SK-N-SH (cell line): ENCODE measurements around the gene MREG. TPM values are rescaled to one million over a fixed set of nuclear protein-coding genes. Genes with fewer than 3 reads are reported as not detected.

ENCODE experiments used
- CTCF ChIA-PET: fragments of 300-600, 350-600 bp; formaldehyde crosslinking; extraction: SDS; loops from one replicate; lab custom pipeline; 2021; lab: Yijun Ruan, JAX
- POLR2A ChIA-PET: fragments of 350-600 bp; sonication (Branson Sonifier 250); formaldehyde crosslinking; extraction: SDS; loops from one replicate; lab custom pipeline; 2020; ENCODE audit warnings: antibody characterized with exemption, inconsistent platforms; lab: Yijun Ruan, JAX
- DNase-seq: peaks from one replicate; pipeline ENCODE4 v3.0.0; 2012
- H2AFZ ChIP-seq: fragments of 200-600 bp; sonication (generic); 2 replicates; pipeline ENCODE4 v1.8.1; 2016; ENCODE audit warnings: antibody characterized with exemption, mild to moderate bottlenecking, low read depth
- H3F3A ChIP-seq: fragments of 200-600 bp; sonication (generic); replicated peaks from 2 replicates; pipeline ENCODE3; 2016; ENCODE audit warnings: antibody characterized with exemption, mild to moderate bottlenecking; ENCODE audit not compliant: insufficient read depth
- H3K27ac ChIP-seq, 2 experiments: fragments of 200-500 bp in 1 of 2; fragments of 200-600 bp in 1 of 2; sonication (Bioruptor generic) in 1 of 2; sonication (generic), shearing (Covaris generic) in 1 of 2; 2 replicates each; pipeline versions ENCODE4 v1.5.1 to v1.6.1; 2014 to 2016; ENCODE audit warnings: low read depth in 2 of 2, inconsistent platforms in 1 of 2, low read length in 1 of 2, mild to moderate bottlenecking in 1 of 2, mixed read lengths in 1 of 2
- H3K27me3 ChIP-seq: fragments of 200-600 bp; sonication (generic), shearing (Covaris generic); 2 replicates; pipeline ENCODE4 v1.6.1; 2016; ENCODE audit warnings: mixed run types; ENCODE audit not compliant: insufficient read depth
- H3K36me3 ChIP-seq, 2 experiments: fragments of 200-500 bp in 1 of 2; fragments of 200-600 bp in 1 of 2; sonication (Bioruptor generic) in 1 of 2; sonication (generic) in 1 of 2; replicated peaks in 1 of 2; 2 replicates each; pipeline versions ENCODE3 to v1.5.1; 2014 to 2016; ENCODE audit warnings: low read length in 1 of 2, mild to moderate bottlenecking in 1 of 2; ENCODE audit not compliant: insufficient read depth in 2 of 2, control insufficient read depth in 1 of 2
- H3K4me1 ChIP-seq, 2 experiments: fragments of 200-500 bp in 1 of 2; fragments of 200-600 bp in 1 of 2; sonication (Bioruptor generic) in 1 of 2; sonication (generic), shearing (Covaris generic) in 1 of 2; 2 replicates each; pipeline versions ENCODE4 v1.5.1 to v1.6.1; 2014 to 2016; ENCODE audit warnings: low read depth in 1 of 2, low read length in 1 of 2, mixed run types in 1 of 2; ENCODE audit not compliant: insufficient read depth in 2 of 2, control insufficient read depth in 1 of 2
- H3K4me2 ChIP-seq: fragments of 200-600 bp; sonication (generic), shearing (Covaris generic); 2 replicates; pipeline ENCODE4 v1.6.1; 2017; ENCODE audit warnings: mixed run types
- H3K4me3 ChIP-seq, 2 experiments: fragments of 200-500 bp in 1 of 2; fragments of 200-600 bp in 1 of 2; sonication (Bioruptor generic) in 1 of 2; sonication (generic), shearing (Covaris generic) in 1 of 2; 2 replicates each; pipeline versions ENCODE4 v1.5.1 to v1.8.1; 2014 to 2016; ENCODE audit warnings: low read depth in 2 of 2, inconsistent platforms in 1 of 2, low read length in 1 of 2, mild to moderate bottlenecking in 1 of 2, mixed read lengths in 1 of 2, moderate library complexity in 1 of 2
- H3K79me2 ChIP-seq: fragments of 200-600 bp; sonication (generic); 2 replicates; pipeline ENCODE4 v1.8.1; 2017; ENCODE audit warnings: mild to moderate bottlenecking; ENCODE audit not compliant: insufficient read depth
- H3K9ac ChIP-seq: fragments of 200-600 bp; sonication (generic); 2 replicates; pipeline ENCODE4 v1.6.1; 2017; ENCODE audit warnings: mixed run types
- H3K9me2 ChIP-seq: fragments of 200-600 bp; sonication (generic); 2 replicates; pipeline ENCODE4 v1.6.1; 2017; ENCODE audit warnings: mixed run types
- H3K9me3 ChIP-seq: fragments of 200-600 bp; sonication (generic); 2 replicates; pipeline ENCODE4 v1.6.1; 2017; ENCODE audit warnings: mixed run types, mild to moderate bottlenecking, moderate library complexity
- H4K20me1 ChIP-seq: fragments of 200-600 bp; sonication (generic); 2 replicates; pipeline ENCODE4 v1.6.1; 2017; ENCODE audit warnings: mild to moderate bottlenecking, mixed run types; ENCODE audit not compliant: insufficient read depth
- EP300 ChIP-seq, 2 experiments: IDR thresholded peaks; 2 replicates each; pipeline versions ENCODE4 v1.4.0 to v1.6.1; 2012; ENCODE audit warnings: borderline replicate concordance in 1 of 2, low read depth in 1 of 2, low read length in 1 of 2
- MXI1 ChIP-seq: IDR thresholded peaks from 2 replicates; pipeline ENCODE4 v1.6.1; 2012; ENCODE audit warnings: mild to moderate bottlenecking, low read depth, low read length, improper control_type of control experiment
- NFIC ChIP-seq: IDR thresholded peaks from 2 replicates; pipeline ENCODE4 v1.4.0; 2012; ENCODE audit warnings: borderline replicate concordance
- NRF1 ChIP-seq: IDR thresholded peaks from 2 replicates; pipeline ENCODE4 v1.6.1; 2012; ENCODE audit warnings: low read depth, mild to moderate bottlenecking, low read length
- POLR2AphosphoS5 ChIP-seq: IDR thresholded peaks from 2 replicates; pipeline ENCODE4 v1.6.1; 2012; ENCODE audit warnings: low read depth, low read length
- RXRA ChIP-seq: IDR thresholded peaks from 2 replicates; pipeline ENCODE4 v1.4.0; 2012; ENCODE audit warnings: low read depth, mild to moderate bottlenecking, borderline replicate concordance
- TEAD4 ChIP-seq: IDR thresholded peaks from 2 replicates; pipeline ENCODE4 v1.4.0; 2012; ENCODE audit warnings: mild to moderate bottlenecking, borderline replicate concordance; ENCODE audit not compliant: insufficient read depth
- USF2 ChIP-seq: fragments of 150-350 bp; IDR thresholded peaks from 2 replicates; pipeline ENCODE4 v1.6.1; 2017; ENCODE audit warnings: antibody characterized with exemption, low read length, low read depth, borderline replicate concordance
- YY1 ChIP-seq: IDR thresholded peaks from 2 replicates; pipeline ENCODE4 v1.4.0; 2012; ENCODE audit warnings: low read depth, mild to moderate bottlenecking
- WGBS: methylation state at CpG from one replicate; pipeline ENCODE4 v1.1.6; 2017; ENCODE audit warnings: low lambda C conversion rate; 5-methylcytosine and 5-hydroxymethylcytosine counted together
- polyA plus RNA-seq, 3 experiments: library from polyadenylated mRNA; depleted of rRNA; stranded (reverse); fragments of >200 nt; gene quantifications; 2 replicates each; pipeline ENCODE4 v1.2.3, GENCODE V29; 2012
- TF ChIP-seq, protein P1 (sequence below): IDR thresholded peaks from 2 replicates; pipeline ENCODE4; 2012

The MREG gene
- polyA plus RNA-seq, 1 of the 3 experiments (the other 2 are of a cell fraction), result 2.5 TPM

- Histone ChIP-seq H3K4me2 (no peak overlapping the region), H4K20me1 (no peaks in the 10 kb centered on the region), H3K79me2 (no peaks in the 10 kb centered on the region), H3K9ac (no peak overlapping the region), H3K27ac (peak overlapping the region in 1 of 2 experiments; percentile 53; a peak in 2 of 4 replicates), H3K4me3 (no peak overlapping the region), H3K4me1 (peaks cover 9 to 31% of the 10 kb centered on the region in 2 experiments), H3K27me3 (no peaks in the 10 kb centered on the region), H3K36me3 (no peaks in the 10 kb centered on the region), H3K9me3 (no peaks in the 10 kb centered on the region), H3K9me2 (no peaks in the 10 kb centered on the region), H2AFZ (peak overlapping the region; percentile 36), H3F3A (peaks cover 14% of the 10 kb centered on the region)
- no peak for TF ChIP-seq USF2
- TF ChIP-seq NFIC, result no peak
- no peak for TF ChIP-seq POLR2AphosphoS5
- no peak for TF ChIP-seq TEAD4
- DNase-seq, result no peak
- ChIA-PET POLR2A (no interaction called here), CTCF (interaction anchor here (1.6 kb wide), 1 partner anchor 13 kb away, joined by 5 read pairs; no protein-coding TSS in a partner anchor)
- 67% methylated on average over 3 of the region's 3 CpGs for WGBS
Observed at GRCh38 chr2:215917953-215918620, 95.3 kb downstream of the MREG start.

DNA sequence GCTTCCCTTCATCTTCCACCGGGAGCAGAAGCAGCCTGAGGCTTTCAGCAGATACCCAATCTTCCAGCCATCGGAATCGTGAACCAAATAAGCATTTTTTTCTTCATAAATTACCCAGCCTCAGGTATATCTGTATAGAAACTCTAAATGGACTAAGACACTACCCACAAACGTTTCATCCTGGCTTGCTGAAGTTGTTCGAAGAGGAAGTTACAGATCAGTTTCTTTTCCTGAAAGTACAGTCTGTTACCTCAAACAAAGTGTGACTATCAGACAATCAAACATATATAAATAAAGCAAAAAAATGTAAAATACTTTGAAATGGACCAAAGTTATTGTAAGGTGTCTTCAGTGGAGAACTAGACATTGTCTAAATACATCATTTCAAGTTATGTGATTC, 97.9 kb downstream of the MREG start:
- H3K36me3 ChIP-seq, result no peaks in the 10 kb centered on the region
- CTCF ChIA-PET, result interaction anchor here (2.5 kb wide), 1 partner anchor 16 kb away, joined by 10 read pairs; no protein-coding TSS in a partner anchor
- no peak overlapping the region for H3K4me2 ChIP-seq
- H3K4me3 ChIP-seq, result no peak overlapping the region
- no peak overlapping the region for H3K27ac ChIP-seq
- TF ChIP-seq USF2 (no peak), YY1 (no peak), NRF1 (no peak), RXRA (no peak)
- H3F3A ChIP-seq, result peaks cover 10% of the 10 kb centered on the region
- WGBS, result 86% methylated on average over 5 of the region's 5 CpGs
- no peaks in the 10 kb centered on the region for H3K9me3 ChIP-seq
- no peaks in the 10 kb centered on the region for H3K79me2 ChIP-seq
- no peaks in the 10 kb centered on the region for H3K9me2 ChIP-seq
- no peaks in the 10 kb centered on the region for H4K20me1 ChIP-seq
- H3K27me3 ChIP-seq, result no peaks in the 10 kb centered on the region
- DNase-seq, result no peak
- peaks cover 9 to 22% of the 10 kb centered on the region in 2 experiments for H3K4me1 ChIP-seq
- POLR2A ChIA-PET, result no interaction called here
- no peak overlapping the region for H2AFZ ChIP-seq
- no peak overlapping the region for H3K9ac ChIP-seq

GRCh38 chr2:215914777-215915165, 98.6 kb downstream of the MREG start:
- ChIA-PET CTCF (interaction anchor here (1.2 to 2.5 kb wide), 3 partner anchors 16 to 460 kb away, joined by 3 to 10 read pairs (median 3); no protein-coding TSS in a partner anchor), POLR2A (no interaction called here)
- WGBS, result 95% methylated on average over 4 of the region's 4 CpGs
- no peaks in the 10 kb centered on the region for H3K36me3 ChIP-seq
- no peak overlapping the region for H3K4me2 ChIP-seq
- H3K27ac ChIP-seq, result no peak overlapping the region
- peaks cover 6% of the 10 kb centered on the region for H3F3A ChIP-seq
- no peaks in the 10 kb centered on the region for H3K9me2 ChIP-seq
- no peak overlapping the region for H3K9ac ChIP-seq
- no peak for DNase-seq
- peaks cover 8 to 17% of the 10 kb centered on the region in 2 experiments for H3K4me1 ChIP-seq
- no peaks in the 10 kb centered on the region for H3K9me3 ChIP-seq
- no peaks in the 10 kb centered on the region for H3K27me3 ChIP-seq
- TF ChIP-seq USF2 (no peak), MXI1 (no peak), EP300 (IDR thresholded peaks at IDR 0.05; ENCODE audit: borderline replicate concordance in 1 of 2, low read depth in 1 of 2, low read length in 1 of 2) (no peak), TEAD4 (no peak)
- TF ChIP-seq, protein P1, sequence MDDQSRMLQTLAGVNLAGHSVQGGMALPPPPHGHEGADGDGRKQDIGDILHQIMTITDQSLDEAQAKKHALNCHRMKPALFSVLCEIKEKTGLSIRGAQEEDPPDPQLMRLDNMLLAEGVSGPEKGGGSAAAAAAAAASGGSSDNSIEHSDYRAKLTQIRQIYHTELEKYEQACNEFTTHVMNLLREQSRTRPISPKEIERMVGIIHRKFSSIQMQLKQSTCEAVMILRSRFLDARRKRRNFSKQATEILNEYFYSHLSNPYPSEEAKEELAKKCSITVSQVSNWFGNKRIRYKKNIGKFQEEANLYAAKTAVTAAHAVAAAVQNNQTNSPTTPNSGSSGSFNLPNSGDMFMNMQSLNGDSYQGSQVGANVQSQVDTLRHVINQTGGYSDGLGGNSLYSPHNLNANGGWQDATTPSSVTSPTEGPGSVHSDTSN, result no peak
- H3K4me3 ChIP-seq, result no peak overlapping the region
- H3K79me2 ChIP-seq, result no peaks in the 10 kb centered on the region
- no peak overlapping the region for H2AFZ ChIP-seq
- H4K20me1 ChIP-seq, result no peaks in the 10 kb centered on the region
